NCI-H2029 (cell line): ENCODE data around the gene CELSR2.
A peak's percentile ranks its signal among the peaks of the same experiment; 100 is the strongest.

Experiments used
- DNase-seq: peaks from one replicate; lab custom pipeline; 2025; lab: John Stamatoyannopoulos, UW

CELSR2 gene

GRCh38 chr1:109251277-109252166 is 2.2 kb downstream of the CELSR2 start:
- no peak for DNase-seq

- no peak for DNase-seq
These were observed 3.0 kb downstream of the CELSR2 start for GRCh38 chr1:109252167-109252892.

- peak; percentile 78 for DNase-seq
These were observed 3.8 kb downstream of the CELSR2 start for GRCh38 chr1:109252893-109253802.

- DNase-seq, result no peak
These were observed 4.7 kb downstream of the CELSR2 start for GRCh38 chr1:109253803-109254620.

- no peak for DNase-seq
These were observed 5.3 kb downstream of the CELSR2 start for GRCh38 chr1:109254621-109255096.

- no peak for DNase-seq
These were observed 5.8 kb downstream of the CELSR2 start for GRCh38 chr1:109255097-109255651.

GRCh38 chr1:109255678-109256077 is 6.3 kb downstream of the CELSR2 start:
- no peak for DNase-seq

GRCh38 chr1:109256085-109256484 is 6.7 kb downstream of the CELSR2 start:
- no peak for DNase-seq

- DNase-seq, result no peak
These were observed 7.8 kb downstream of the CELSR2 start for GRCh38 chr1:109256971-109257681.

- DNase-seq, result no peak
These were observed 8.5 kb downstream of the CELSR2 start for GRCh38 chr1:109257682-109258421.

GRCh38 chr1:109258481-109259466 is 9.4 kb downstream of the CELSR2 start:
- DNase-seq, result no peak

- DNase-seq, result no peak
These were observed 10.6 kb downstream of the CELSR2 start for GRCh38 chr1:109259674-109260557.

- DNase-seq, result no peak
These were observed 11.7 kb downstream of the CELSR2 start for GRCh38 chr1:109261006-109261405.

GRCh38 chr1:109261578-109261977 is 12.2 kb downstream of the CELSR2 start:
- no peak for DNase-seq

- no peak for DNase-seq
These were observed 13.1 kb downstream of the CELSR2 start for GRCh38 chr1:109262231-109263055.

GRCh38 chr1:109263234-109263596 is 13.9 kb downstream of the CELSR2 start:
- no peak for DNase-seq
